B cell (primary cell): ENCODE data around the gene CTCFL.

ENCODE experiments used
- CTCF ChIP-seq: fragments of 200-600 bp; IDR thresholded peaks from one replicate; pipeline ENCODE4 v1.8.0; 2022; ENCODE audit warnings: antibody characterized with exemption, mild to moderate bottlenecking
- EZH2 ChIP-seq: IDR thresholded peaks from 2 replicates; pipeline ENCODE4 v1.6.1; 2012; ENCODE audit warnings: borderline replicate concordance, low read depth, mild to moderate bottlenecking, moderate library complexity, low read length; ENCODE audit not compliant: insufficient read depth, poor library complexity, severe bottlenecking

- no peak for TF ChIP-seq CTCF
- TF ChIP-seq EZH2 = no peak
These were observed 1.3 kb upstream of the CTCFL start for GRCh38 chr20:57526087-57526884.
